Heart left ventricle (tissue), 16 donors: ENCODE data around the gene ATP2C1. TPM values are rescaled to one million over a fixed set of nuclear protein-coding genes. Genes with fewer than 3 reads are reported as not detected.

Experiments
- ATAC-seq, 4 donors: fragments of 200-7000 bp; cut with Tn5 transposase; one replicate each; pipeline ENCODE4 v1.9.1; 2020 to 2022; ENCODE audit warnings: moderate library complexity in 4 of 4, mild to moderate bottlenecking in 3 of 4, moderate number of reproducible peaks in 1 of 4
- DNase-seq, 5 donors: peaks; one replicate each; pipeline ENCODE4 v3.0.0-alpha.2; 2020
- H3K27ac ChIP-seq, 12 donors: fragments of 200-600 bp; sonication (generic) in 4 of 12; one replicate each; pipeline versions ENCODE4 v1.5.0 to v1.8.0; 2016 to 2022; ENCODE audit warnings: mild to moderate bottlenecking in 2 of 12
- H3K27me3 ChIP-seq, 9 donors: fragments of 200-600 bp; sonication (generic) in 2 of 9; one replicate each; pipeline versions ENCODE4 v1.5.1 to v1.8.0; 2016 to 2022; ENCODE audit warnings: mild to moderate bottlenecking in 3 of 9
- H3K36me3 ChIP-seq, 9 donors: fragments of 200-600 bp; sonication (generic) in 2 of 9; one replicate each; pipeline versions ENCODE4 v1.5.0 to v1.8.0; 2018 to 2022; ENCODE audit warnings: mild to moderate bottlenecking in 2 of 9
- H3K4me1 ChIP-seq, 12 donors: fragments of 200-600 bp; sonication (generic) in 4 of 12; one replicate each; pipeline versions ENCODE4 v1.5.0 to v1.8.0; 2016 to 2022; ENCODE audit warnings: mild to moderate bottlenecking in 3 of 12
- H3K4me3 ChIP-seq, 12 donors: fragments of 200-600 bp; sonication (generic) in 4 of 12; one replicate each; pipeline versions ENCODE4 v1.5.0 to v1.8.0; 2017 to 2022; ENCODE audit warnings: mild to moderate bottlenecking in 9 of 12, moderate library complexity in 4 of 12
- H3K9me3 ChIP-seq, 12 donors: fragments of 200-600 bp; sonication (generic) in 4 of 12; one replicate each; pipeline versions ENCODE4 v1.5.0 to v1.8.0; 2016 to 2022; ENCODE audit warnings: mild to moderate bottlenecking in 1 of 12
- POLR2A ChIP-seq, 2 donors: fragments of 450-650 bp; IDR thresholded peaks; one replicate each; pipeline ENCODE4 v1.6.1; 2017; ENCODE audit warnings: antibody characterized with exemption in 2 of 2, mild to moderate bottlenecking in 2 of 2, moderate library complexity in 2 of 2
- WGBS, 4 donors: extraction: QIAGEN DNeasy Blood & Tissue Kit in 2 of 4; methylation state at CpG; one replicate each; pipeline versions ENCODE4 v1.1.5 to v1.1.7; 2013 to 2018; 5-methylcytosine and 5-hydroxymethylcytosine counted together
- intact Hi-C, 10 donors: fragments of 100-400 bp; cut with DNase I; formaldehyde crosslinking; loops; one replicate each; pipeline versions ENCODE4 v1.11.1 to v1.14.2; 2022
- polyA plus RNA-seq, 2 donors: library from polyadenylated mRNA; stranded (reverse); fragments of 200-250 nt; gene quantifications; one replicate each; pipeline ENCODE4 v1.2.3, GENCODE V29; 2013
- total RNA-seq, 9 donors: library from RNA; depleted of rRNA in 2 of 9; stranded (reverse); fragments of >200 nt in 2 of 9; fragmentation: NEBNext Ultra II Directional in 3 of 9; extraction: Animal tissue kit (Norgen Biotek cat#: 25700) in 3 of 9; gene quantifications; one replicate each; pipeline versions ENCODE4 v1.1.0 to v1.2.4, GENCODE V29; 2016 to 2023
- TF ChIP-seq, protein P1 (sequence below), 12 donors: fragments of 200-600 bp; sonication (generic) in 4 of 12; IDR thresholded peaks; one replicate each; pipeline versions ENCODE4 v1.5.0 to v1.8.0; 2018 to 2022; ENCODE audit warnings: antibody characterized with exemption in 12 of 12, mild to moderate bottlenecking in 5 of 12
- donor health status: ischemic (EF 13 %, LVEDD 7.1; RV severe dilation, severe dysfunction).
- donor health status: healthy with polysubstance abuse.
- donor health status: DM: no; HTN: yes; CAD: no.
- donor health status: DM: no; HTN: no; CAD: no.
- donor health status: ischemic (EF 25% LVEDD 6.9; RV normal size, moderate dysfunction).
- donor health status: ischemic (EF 25% LVEDD 5.7; RV mildly dilated, moderate dysfunction).
- donor health status: healthy.
- donor health status: DM: yes; HTN: yes; CAD: no.
- donor health status: ischemic (EF 35%, LVEDD 5.7; RV mildly dilated, moderate dysfunction).
- donor health status: nonischemic (EF 11% LVEDD 7.7; RV severe dilation, severe dysfunction).
- donor health status: DM: yes; HTN: yes; CAD: no.
- donor health status: PGD.
- donor health status: ischemic (EF 29% LVEDD 5.4; RV normal size, mild dysfunction).
- donor health status: nonischemic (EF 23%, LVEDD 6.1; RV moderate dilation, normal function).

Gene ATP2C1
- total and polyA plus RNA-seq, 11 donors = 26.1 to 74.4 (median 60.1) TPM

DNA sequence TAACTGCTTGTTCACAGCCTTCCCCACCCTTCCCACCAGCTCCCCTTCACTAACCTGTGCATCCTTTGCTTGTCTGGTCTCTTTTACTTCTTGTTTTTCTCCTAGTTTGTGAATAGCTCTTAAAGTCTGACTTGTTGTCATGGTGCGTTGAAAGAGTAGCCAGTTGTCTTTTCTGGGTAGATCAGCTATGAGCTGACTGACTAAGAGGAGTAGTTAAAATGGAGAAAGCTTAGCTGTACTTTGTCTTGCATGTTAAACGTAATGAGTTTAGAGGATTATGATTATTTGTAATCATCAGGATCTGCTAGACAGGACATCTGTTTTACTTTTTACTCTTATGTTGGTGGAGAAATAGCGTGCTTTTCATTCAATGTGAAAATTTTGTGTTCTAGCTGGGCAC, 35.9 kb downstream of the ATP2C1 start:
- WGBS, 4 donors = 62 to 65% (median 64%) methylated on average over 3 of the region's 3 CpGs
- ATAC-seq = no peak
- H3K27me3 ChIP-seq = no peaks in the 10 kb centered on the region
- no peak overlapping the region for H3K27ac ChIP-seq
- H3K4me1 ChIP-seq = peaks cover 0 to 18% (median 4%) of the 10 kb centered on the region in 12 donors
- TF ChIP-seq, protein P1, sequence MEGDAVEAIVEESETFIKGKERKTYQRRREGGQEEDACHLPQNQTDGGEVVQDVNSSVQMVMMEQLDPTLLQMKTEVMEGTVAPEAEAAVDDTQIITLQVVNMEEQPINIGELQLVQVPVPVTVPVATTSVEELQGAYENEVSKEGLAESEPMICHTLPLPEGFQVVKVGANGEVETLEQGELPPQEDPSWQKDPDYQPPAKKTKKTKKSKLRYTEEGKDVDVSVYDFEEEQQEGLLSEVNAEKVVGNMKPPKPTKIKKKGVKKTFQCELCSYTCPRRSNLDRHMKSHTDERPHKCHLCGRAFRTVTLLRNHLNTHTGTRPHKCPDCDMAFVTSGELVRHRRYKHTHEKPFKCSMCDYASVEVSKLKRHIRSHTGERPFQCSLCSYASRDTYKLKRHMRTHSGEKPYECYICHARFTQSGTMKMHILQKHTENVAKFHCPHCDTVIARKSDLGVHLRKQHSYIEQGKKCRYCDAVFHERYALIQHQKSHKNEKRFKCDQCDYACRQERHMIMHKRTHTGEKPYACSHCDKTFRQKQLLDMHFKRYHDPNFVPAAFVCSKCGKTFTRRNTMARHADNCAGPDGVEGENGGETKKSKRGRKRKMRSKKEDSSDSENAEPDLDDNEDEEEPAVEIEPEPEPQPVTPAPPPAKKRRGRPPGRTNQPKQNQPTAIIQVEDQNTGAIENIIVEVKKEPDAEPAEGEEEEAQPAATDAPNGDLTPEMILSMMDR (IDR thresholded peaks at IDR 0.05) = no peak
- no peak for TF ChIP-seq POLR2A (IDR thresholded peaks at IDR 0.05)
- no peak for DNase-seq
- H3K9me3 ChIP-seq = peaks cover 0 to 1% (median 0%) of the 10 kb centered on the region in 12 donors
- intact Hi-C loops = no loop called here
- no peak overlapping the region for H3K4me3 ChIP-seq
- H3K36me3 ChIP-seq = peaks cover 0 to 39% (median 17%) of the 10 kb centered on the region in 9 donors

- ATAC-seq = no peak
- intact Hi-C loops = no loop called here
- Histone ChIP-seq H3K36me3 (peaks cover 0 to 58% (median 29%) of the 10 kb centered on the region in 9 donors), H3K9me3 (no peaks in the 10 kb centered on the region), H3K27ac (no peak overlapping the region), H3K27me3 (no peaks in the 10 kb centered on the region), H3K4me1 (peaks cover 0 to 10% (median 0%) of the 10 kb centered on the region in 12 donors), H3K4me3 (no peak overlapping the region)
- no peak for TF ChIP-seq POLR2A (IDR thresholded peaks at IDR 0.05)
- WGBS, 4 donors = 88 to 96% (median 95%) methylated on average over 2 of the region's 2 CpGs
- no peak for DNase-seq
Measured at GRCh38 chr3:130932979-130933378, 39.1 kb downstream of the ATP2C1 start.

- H3K27ac ChIP-seq = no peak overlapping the region
- 93 to 98% (median 95%) methylated on average over 1 of the region's 1 CpG for WGBS, 4 donors
- peaks cover 0 to 7% (median 0%) of the 10 kb centered on the region in 12 donors for H3K4me1 ChIP-seq
- DNase-seq (no peak), ATAC-seq (no peak)
- H3K9me3 ChIP-seq = no peaks in the 10 kb centered on the region
- H3K27me3 ChIP-seq = no peaks in the 10 kb centered on the region
- intact Hi-C loops = no loop called here
- peaks cover 0 to 58% (median 29%) of the 10 kb centered on the region in 9 donors for H3K36me3 ChIP-seq
- H3K4me3 ChIP-seq = no peak overlapping the region
- TF ChIP-seq, protein P1 (IDR thresholded peaks at IDR 0.05) = no peak
- TF ChIP-seq POLR2A (IDR thresholded peaks at IDR 0.05) = no peak
Measured at GRCh38 chr3:130933801-130934345, 40.0 kb downstream of the ATP2C1 start.

GRCh38 chr3:130934442-130935089, 40.7 kb downstream of the ATP2C1 start:
- ATAC-seq (no peak), DNase-seq (no peak)
- Histone ChIP-seq H3K27me3 (no peaks in the 10 kb centered on the region), H3K9me3 (no peaks in the 10 kb centered on the region), H3K36me3 (peaks cover 0 to 58% (median 29%) of the 10 kb centered on the region in 9 donors), H3K4me3 (no peak overlapping the region), H3K27ac (no peak overlapping the region), H3K4me1 (peaks cover 0 to 7% (median 0%) of the 10 kb centered on the region in 12 donors)
- TF ChIP-seq, protein P1 (IDR thresholded peaks at IDR 0.05) = no peak
- no peak for TF ChIP-seq POLR2A (IDR thresholded peaks at IDR 0.05)
- intact Hi-C loops = no loop called here
- 84 to 98% (median 94%) methylated on average over 4 of the region's 4 CpGs for WGBS, 4 donors
